KOPT-K1 (cell line): Measurements from ENCODE around the gene USP16.
"Not testable (repeated sequence)": the region's sequence is repeated elsewhere in the genome, so short reads cannot be mapped to it uniquely, and the experiment has no call there.

ENCODE experiments used
- H3K27ac ChIP-seq: fragments of 200-600 bp; sonication (generic); 2 replicates; pipeline ENCODE4 v1.5.1; 2016; ENCODE audit warnings: antibody characterized with exemption, mild to moderate bottlenecking, low read depth, low read length; ENCODE audit not compliant: poor library complexity, severe bottlenecking
- H3K36me3 ChIP-seq: fragments of 200-600 bp; sonication (generic); 2 replicates; pipeline ENCODE4 v1.5.1; 2017; ENCODE audit warnings: antibody characterized with exemption, mild to moderate bottlenecking, low read length, moderate library complexity; ENCODE audit not compliant: insufficient read depth
- H3K9me3 ChIP-seq: fragments of 200-600 bp; sonication (generic); 2 replicates; pipeline ENCODE4 v1.5.1; 2017; ENCODE audit warnings: antibody characterized with exemption, low read length, mild to moderate bottlenecking; ENCODE audit not compliant: insufficient read depth, poor library complexity, severe bottlenecking

The USP16 gene

DNA sequence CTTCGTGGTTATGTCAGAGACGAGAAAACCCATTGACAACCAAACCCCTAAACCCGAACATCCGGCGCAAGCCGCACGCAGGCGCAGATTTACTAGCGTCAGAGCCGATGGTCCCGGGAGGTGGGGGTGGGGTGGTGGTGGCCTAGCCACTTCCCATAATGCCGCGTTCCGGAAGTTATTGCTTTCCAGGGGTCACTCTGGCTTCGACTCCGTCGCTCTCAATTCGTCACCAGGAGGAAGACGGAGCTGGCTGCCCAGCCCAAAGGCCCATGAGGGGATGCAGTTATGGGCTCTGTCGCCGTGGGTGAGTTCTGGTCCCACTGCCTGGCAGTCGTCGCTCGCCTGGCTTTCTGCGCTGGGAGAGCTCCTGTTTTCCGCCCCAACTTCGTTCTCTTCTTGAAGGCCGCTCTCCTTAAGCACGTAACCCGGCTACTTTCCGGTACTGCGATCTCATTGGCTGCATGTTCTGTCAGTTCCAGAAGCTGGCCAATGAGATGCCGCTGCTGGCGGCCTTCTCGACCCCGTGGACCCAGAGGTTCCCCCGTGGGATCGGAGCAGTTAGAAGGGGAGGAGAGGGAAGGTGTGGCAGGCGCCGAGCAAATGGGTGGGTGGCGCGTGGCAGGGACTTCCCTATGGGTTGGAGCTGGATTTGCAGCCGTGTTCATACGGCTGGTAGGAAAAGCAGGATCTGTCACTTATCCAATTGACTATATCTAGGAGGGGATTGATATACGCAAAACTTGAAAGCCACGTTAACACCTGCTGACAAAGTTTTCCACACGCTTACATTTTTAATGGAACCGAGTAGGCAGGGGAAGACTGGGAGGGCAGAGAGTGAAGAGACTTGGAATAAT is at the start of gene USP16:
TSS of gene USP16 (plus strand) at position 195 of the 854 bp plus-strand sequence. CDS start 3,246 bp downstream, outside the sequence.
- H3K9me3 ChIP-seq = no peaks in the 10 kb centered on the region
- peaks cover 17% of the 10 kb centered on the region for H3K36me3 ChIP-seq
- peak within 1 kb of the TSS; percentile 92 for H3K27ac ChIP-seq

DNA sequence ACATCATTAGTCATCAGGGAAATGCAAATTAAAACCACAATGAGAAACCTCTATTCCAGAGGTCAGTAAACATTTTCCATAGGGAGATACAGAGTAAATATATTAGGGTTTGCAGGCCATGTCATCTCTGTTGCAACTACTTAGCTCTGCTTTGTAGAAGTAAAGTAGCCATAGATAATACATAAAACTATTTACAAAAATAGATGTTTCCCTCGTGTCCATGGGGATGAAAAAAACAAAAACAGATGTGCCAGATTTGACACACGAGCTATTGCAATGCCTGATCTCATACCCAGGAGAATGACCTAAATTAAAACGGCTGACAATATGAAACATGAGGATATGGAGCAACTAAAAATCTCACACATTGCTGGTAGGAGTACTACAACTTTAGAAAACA is 49.1 kb upstream of the USP16 start:
- H3K36me3 ChIP-seq = peaks cover 84% of the 10 kb centered on the region
- H3K9me3 ChIP-seq = no peaks in the 10 kb centered on the region
- H3K27ac ChIP-seq = no peak overlapping the region

DNA sequence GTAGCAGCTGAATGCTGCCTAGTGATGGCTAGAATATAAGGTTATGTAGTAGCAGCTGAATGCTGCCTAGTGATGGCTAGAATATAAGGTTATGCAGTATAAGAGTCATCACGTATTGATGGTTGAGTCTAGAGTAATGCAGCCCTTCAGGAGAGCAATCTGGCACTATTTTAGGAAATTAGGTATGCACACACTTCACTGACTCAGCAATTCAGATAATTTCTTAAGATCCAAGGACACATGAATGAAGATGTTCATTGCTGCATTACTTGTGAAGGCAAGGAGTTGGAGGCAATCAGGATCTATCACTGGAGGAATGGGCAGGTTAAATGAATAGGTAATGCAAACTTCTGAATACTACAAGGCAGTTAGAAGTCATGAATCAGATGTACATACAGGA is 45.4 kb upstream of the USP16 start:
- no peaks in the 10 kb centered on the region for H3K9me3 ChIP-seq
- H3K36me3 ChIP-seq = peaks cover 90% of the 10 kb centered on the region
- no peak overlapping the region for H3K27ac ChIP-seq

DNA sequence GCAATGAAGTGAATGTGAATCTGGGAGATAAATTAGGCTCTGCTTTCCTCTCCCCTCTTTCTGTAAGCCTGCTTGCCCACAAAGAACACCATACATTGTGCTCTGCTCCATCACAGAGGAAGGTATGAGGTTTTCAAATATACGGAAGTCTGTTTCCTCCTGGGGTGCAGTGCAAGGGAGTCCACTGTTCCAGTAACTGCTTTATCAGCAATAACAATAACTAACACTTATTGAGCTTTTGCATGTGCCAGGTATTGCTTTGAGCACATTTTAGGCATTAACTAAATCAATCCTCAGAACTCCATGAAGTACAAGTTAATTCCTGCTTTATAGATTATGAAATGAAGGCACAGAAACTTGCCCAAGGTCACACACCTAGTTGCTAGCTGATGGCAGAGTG is 41.8 kb upstream of the USP16 start:
- Histone ChIP-seq H3K36me3 (peaks cover 86% of the 10 kb centered on the region), H3K9me3 (no peaks in the 10 kb centered on the region)

DNA sequence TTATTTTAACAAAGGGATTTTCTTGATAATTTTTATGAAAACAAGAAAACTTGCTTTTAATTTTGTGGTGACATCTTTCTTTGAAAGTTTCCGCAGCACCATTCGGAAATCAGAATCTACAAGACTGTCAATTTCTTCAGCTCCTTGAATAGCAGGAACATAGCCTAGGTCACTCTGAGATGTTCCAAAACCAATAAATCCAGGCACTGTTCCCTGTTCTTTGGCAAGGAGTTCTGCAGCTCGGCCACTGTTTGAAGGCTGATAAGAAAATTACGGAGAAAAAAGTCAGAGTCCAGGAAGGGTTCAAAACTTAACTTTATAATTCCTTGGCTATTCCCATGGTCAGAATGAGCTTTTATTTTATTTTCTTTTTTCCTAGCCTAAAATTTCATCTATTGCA is 37.8 kb upstream of the USP16 start:
- peaks cover 47% of the 10 kb centered on the region for H3K36me3 ChIP-seq

More for the DNA sequence above, 41.8 kb upstream of the USP16 start:
- no peak overlapping the region for H3K27ac ChIP-seq

DNA sequence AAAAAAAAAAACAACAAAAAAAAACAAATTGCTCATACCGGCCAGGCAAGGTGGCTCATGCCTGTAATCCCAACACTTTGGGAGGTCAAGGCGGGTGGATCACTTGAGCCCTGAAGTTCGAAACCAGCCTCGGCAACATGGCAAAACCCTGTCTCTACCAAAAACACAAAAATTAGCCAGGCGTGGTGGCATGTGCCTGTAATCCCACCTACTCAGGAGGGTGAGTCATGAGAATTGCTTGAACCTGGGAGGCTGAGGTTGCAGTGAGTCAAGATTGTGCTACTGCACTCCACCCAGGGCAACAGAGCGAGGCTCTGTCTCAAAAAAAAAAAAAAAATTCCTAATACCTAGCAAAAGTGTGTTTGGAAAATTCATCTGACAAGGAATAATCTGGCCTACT is 36.3 kb upstream of the USP16 start:
- H3K9me3 ChIP-seq, H3K27ac ChIP-seq: not testable (repeated sequence)
- H3K36me3 ChIP-seq = peaks cover 33% of the 10 kb centered on the region

More for the DNA sequence above, 37.8 kb upstream of the USP16 start:
- no peak overlapping the region for H3K27ac ChIP-seq
- no peaks in the 10 kb centered on the region for H3K9me3 ChIP-seq

DNA sequence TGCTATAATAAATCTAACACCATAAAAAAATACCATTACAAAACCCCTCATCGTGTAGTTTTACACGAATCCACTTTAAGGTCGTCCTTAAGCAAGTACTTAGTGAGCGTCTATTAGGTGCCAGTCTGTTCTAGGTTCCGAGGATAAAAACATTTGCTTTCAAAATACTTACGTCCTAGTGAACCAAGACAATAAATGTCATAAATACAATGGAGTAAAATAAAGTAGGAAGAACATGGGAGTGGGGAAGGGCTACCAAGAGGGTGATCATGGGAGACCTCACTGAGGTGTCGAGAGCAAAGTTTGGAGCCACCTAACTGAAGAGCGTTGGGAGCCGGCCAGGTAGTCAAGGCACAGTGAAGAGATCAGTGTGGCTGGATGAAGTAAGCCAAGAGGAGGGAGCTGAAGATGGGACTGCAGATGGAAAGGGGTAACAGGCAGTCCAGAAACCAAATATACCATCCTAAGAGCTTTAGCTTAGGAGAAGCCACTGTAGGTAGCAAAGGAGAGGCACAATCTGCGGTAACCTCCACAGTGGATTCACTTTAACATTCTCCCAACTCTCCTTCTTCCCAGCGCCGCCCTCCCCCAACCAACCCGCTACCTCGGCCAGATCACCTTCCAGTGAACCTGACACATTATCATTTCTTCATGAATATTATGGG is 32.5 kb upstream of the USP16 start:
- Histone ChIP-seq H3K9me3 (no peaks in the 10 kb centered on the region), H3K27ac (peak overlapping the region; percentile 68), H3K36me3 (no peaks in the 10 kb centered on the region)

DNA sequence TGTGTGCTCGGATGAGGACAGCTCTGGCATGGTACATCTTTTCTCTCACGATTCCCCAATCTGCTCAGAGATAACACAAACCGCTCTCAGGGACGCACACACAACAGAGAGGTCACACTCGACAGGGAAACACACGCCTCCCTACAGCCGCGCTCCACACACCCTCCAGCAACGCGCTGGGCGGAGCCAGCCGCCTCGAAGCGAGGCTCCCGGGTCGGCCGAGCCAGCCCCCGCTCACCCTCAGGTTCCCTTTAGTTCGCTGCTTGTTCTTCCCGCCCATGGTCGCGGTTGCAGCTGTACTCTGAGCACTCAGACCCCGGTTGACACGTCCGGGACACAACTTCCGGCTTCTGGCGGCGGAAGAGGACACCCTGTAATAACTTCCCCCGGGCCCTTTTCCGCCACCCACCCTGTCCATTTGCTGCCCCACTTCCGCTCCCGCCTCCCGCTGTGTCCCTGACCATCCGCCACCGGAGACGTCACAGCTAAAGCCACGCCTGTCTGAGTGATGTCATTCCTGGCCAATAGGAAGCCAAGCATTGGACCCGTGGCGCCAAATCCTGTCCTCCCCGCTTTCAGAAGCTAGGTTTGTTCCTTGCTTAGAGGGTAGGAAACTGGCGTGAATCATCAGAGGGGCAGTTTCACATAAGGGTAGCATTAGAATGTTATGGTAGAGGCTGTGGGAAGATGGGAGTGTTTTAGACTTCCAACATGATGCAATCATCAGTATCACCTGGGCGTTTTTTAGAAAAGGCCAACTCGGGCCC is 31.8 kb upstream of the USP16 start, which contains the start of gene LTN1:
TSS of gene LTN1 (minus strand) at position 352 of the 767 bp plus-strand sequence. CDS start at position 280, 72 bp downstream.
- no peaks in the 10 kb centered on the region for H3K36me3 ChIP-seq

DNA sequence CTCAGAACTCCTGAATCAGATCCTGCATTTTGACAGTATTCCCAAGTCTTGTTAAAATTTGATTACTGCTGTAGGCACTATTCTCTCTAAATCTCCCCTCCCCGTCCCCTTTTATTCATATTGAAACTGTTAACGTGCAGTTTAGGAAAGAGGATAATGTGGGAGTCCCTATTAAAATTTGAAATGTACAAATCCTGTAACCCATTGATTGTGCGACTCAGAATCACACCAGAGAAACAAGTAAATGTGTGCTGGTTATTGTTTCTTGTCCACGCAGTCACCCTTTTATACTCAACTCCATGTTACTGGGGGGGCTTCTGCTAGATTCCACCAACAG is 31.2 kb upstream of the USP16 start:
- Histone ChIP-seq H3K27ac (peak overlapping the region; percentile 68), H3K9me3 (no peaks in the 10 kb centered on the region)

More for the DNA sequence above, 31.8 kb upstream of the USP16 start, which contains the start of gene LTN1:
- Histone ChIP-seq H3K27ac (peak within 1 kb of the TSS; percentile 68), H3K9me3 (no peaks in the 10 kb centered on the region)

DNA sequence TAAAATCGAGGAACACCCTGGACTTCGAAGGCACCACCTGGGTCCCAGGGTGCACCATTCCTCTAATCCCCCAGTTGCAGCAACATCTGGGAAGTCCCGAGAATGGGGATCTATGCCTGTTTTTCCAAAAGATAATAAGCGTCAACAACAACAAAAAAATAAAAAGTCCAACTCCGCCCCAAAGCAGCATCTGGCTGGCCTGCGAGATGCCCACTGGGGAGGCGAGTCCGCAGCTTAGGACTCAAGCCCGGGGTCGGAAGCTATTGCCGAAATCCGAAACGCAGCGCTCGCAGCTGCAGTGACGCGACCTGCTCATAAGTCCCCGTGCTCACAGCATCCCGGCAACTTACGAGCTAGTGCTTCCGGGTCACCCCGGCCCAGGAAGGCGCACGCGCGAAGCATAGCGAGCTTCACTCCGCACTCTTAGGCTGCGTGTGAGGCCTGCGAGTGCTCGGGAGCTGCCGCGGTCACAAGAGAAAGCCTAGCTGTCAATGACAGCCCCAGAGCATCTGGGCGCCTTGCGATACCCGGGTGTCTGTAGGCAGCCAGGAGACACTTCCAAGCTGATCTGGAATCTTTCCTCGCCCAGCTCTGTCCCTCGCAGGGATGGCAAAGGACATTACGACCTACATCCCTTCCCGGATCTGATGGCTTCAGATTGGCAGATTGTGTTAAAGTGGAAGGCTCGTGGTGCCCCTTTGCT is 21.9 kb upstream of the USP16 start:
- H3K9me3 ChIP-seq = no peaks in the 10 kb centered on the region
- H3K27ac ChIP-seq = peak overlapping the region; percentile 79
- peaks cover 21% of the 10 kb centered on the region for H3K36me3 ChIP-seq

More for the DNA sequence above, 31.2 kb upstream of the USP16 start:
- H3K36me3 ChIP-seq = no peaks in the 10 kb centered on the region

DNA sequence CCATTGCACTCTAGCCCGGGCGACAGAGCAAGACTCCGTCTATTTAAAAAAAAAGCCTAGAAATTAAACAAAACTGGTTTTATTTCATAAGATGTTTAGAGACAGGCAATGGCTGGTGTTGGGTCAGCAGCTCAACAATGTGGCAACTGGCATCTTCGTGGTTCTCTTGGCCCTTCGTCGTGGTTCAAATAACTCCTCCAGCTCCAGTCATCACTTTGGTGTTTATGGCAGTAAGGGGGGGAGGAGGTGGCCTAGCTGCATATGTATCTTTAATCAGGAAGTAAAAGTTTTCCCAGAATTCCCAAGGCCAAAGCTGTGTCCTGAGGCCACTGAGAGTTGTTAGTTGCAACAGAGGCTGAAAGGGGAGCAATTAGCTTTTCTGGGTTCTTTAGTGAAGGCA is 18.8 kb upstream of the USP16 start:
- no peaks in the 10 kb centered on the region for H3K9me3 ChIP-seq
- H3K27ac ChIP-seq = no peak overlapping the region
- H3K36me3 ChIP-seq = peaks cover 29% of the 10 kb centered on the region

DNA sequence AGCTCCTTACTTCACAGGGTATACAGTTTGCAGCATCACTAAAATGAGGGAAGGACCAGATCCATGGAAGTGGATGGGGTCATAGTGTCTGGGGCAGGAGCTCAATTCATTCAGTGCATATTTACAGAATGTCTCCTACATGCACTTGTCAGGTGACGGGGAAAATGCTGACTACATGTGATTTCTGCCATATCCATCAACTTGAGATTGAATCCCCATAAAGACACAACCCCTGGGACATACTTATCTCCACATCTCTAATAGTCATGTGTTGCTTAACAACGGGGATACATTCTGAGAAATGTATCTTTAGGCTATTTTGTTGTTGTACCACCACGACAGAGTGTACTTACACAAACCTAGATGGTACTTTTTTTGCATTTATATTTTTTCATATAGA is 17.3 kb upstream of the USP16 start:
- no peaks in the 10 kb centered on the region for H3K9me3 ChIP-seq
- H3K36me3 ChIP-seq = peaks cover 29% of the 10 kb centered on the region
- H3K27ac ChIP-seq = no peak overlapping the region

DNA sequence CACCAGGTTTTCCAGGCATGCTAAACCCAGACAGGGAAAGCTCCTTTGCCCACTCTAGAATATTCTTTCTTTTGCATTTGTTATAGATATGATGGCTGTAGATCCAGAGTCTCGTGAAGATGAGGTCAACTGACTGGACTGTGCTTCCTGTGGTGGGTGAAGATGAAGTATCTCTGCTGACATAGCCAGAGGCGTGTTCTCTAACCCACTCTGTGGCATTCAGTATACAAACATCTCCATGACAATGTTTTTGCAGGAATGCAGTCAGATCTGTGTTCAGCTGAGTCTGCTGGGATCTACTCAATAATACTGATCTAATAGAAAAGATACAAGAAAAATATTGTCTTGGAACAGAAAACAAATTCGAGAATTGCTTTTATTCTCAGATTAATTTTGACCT is 16.7 kb upstream of the USP16 start:
- H3K9me3 ChIP-seq = no peaks in the 10 kb centered on the region
- H3K36me3 ChIP-seq = peaks cover 29% of the 10 kb centered on the region
- no peak overlapping the region for H3K27ac ChIP-seq

DNA sequence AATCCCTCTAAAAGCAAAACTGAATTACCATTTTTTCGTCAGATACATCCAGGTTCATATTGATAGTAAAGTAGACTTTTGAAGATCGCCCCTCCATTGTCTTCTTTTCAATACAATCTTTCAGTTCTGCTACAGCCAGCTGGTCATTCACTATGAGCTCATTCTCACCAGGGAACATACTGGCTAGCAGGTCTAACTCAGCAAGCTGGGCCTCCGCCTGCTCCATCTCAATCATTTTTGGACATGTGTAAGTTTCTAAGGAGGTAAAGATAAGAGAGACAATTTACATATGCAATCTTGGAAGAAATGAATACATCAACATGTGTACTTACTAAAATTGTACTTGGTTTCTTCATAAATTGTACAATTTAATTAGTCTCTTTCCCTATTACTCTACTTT is 16.1 kb upstream of the USP16 start:
- H3K9me3 ChIP-seq = no peaks in the 10 kb centered on the region
- H3K27ac ChIP-seq = no peak overlapping the region
- H3K36me3 ChIP-seq = peaks cover 29% of the 10 kb centered on the region
